Sigmoid colon (tissue), 4 donors: Measurements from ENCODE around the gene ICE1.

Experiments used
- CTCF ChIP-seq, 4 experiments: fragments of 450-650 bp in 3 of 4; fragments of 200-600 bp in 1 of 4; IDR thresholded peaks; one replicate each; pipeline ENCODE4 v1.5.1; 2016 to 2019; ENCODE audit warnings: antibody characterized with exemption in 4 of 4, mild to moderate bottlenecking in 3 of 4, moderate library complexity in 2 of 4
- EP300 ChIP-seq, 4 donors: sonication (generic); formaldehyde crosslinking; IDR thresholded peaks; one replicate each; pipeline ENCODE4 v1.6.1; 2017; ENCODE audit warnings: antibody characterized with exemption in 4 of 4
- POLR2A ChIP-seq, 2 donors: fragments of 450-650 bp; IDR thresholded peaks; one replicate each; pipeline ENCODE4 v1.6.1; 2016; ENCODE audit warnings: antibody characterized with exemption in 2 of 2, mild to moderate bottlenecking in 2 of 2, moderate library complexity in 2 of 2

- TF ChIP-seq CTCF (IDR thresholded peaks at IDR 0.05), result no peak
- no peak for TF ChIP-seq EP300 (IDR thresholded peaks at IDR 0.05)
- no peak for TF ChIP-seq POLR2A (IDR thresholded peaks at IDR 0.05)
These were observed 99.0 kb downstream of the ICE1 start for GRCh38 chr5:5521478-5521877.
